GM13976 (cell line): ENCODE data around the gene ELMO2.
"Not testable (repeated sequence)": the region's sequence is repeated elsewhere in the genome, so short reads cannot be mapped to it uniquely, and the experiment has no call there.

Source experiments
- DNase-seq: peaks from one replicate; pipeline ENCODE4 v3.0.0; 2012; ENCODE audit warnings: low spot score
- CTCF ChIP-seq: IDR thresholded peaks from 2 replicates; pipeline ENCODE4 v1.5.1; 2012; ENCODE audit warnings: borderline replicate concordance, mild to moderate bottlenecking; ENCODE audit not compliant: insufficient read depth; ENCODE audit errors: extremely low read depth, missing control alignments, control extremely low read depth
- in situ Hi-C: fragments of 300-500 bp; cut with MboI; formaldehyde crosslinking; loops from one replicate; pipeline ENCODE4 v1.12.0; 2022; ENCODE audit warnings: low sequenced_read_pairs, mixed read lengths, inconsistent platforms; ENCODE audit not compliant: unreplicated experiment

Gene ELMO2

GRCh38 chr20:46398963-46399362 lies 7.5 kb downstream of the ELMO2 start:
- in situ Hi-C loops = no loop called here
- no peak for TF ChIP-seq CTCF
- DNase-seq = no peak

- TF ChIP-seq CTCF = no peak
- no peak for DNase-seq
- in situ Hi-C loops = no loop called here
Observed at GRCh38 chr20:46396052-46396740, 10.2 kb downstream of the ELMO2 start.

- DNase-seq = no peak
- in situ Hi-C loops = no loop called here
- TF ChIP-seq CTCF = no peak
Observed at GRCh38 chr20:46394872-46395760, 11.3 kb downstream of the ELMO2 start.

GRCh38 chr20:46393967-46394366 lies 12.4 kb downstream of the ELMO2 start:
- DNase-seq = no peak
- in situ Hi-C loops = no loop called here
- no peak for TF ChIP-seq CTCF

GRCh38 chr20:46388937-46389336 lies 17.5 kb downstream of the ELMO2 start:
- no peak for DNase-seq
- in situ Hi-C loops = no loop called here
- no peak for TF ChIP-seq CTCF

GRCh38 chr20:46388201-46388836 lies 18.1 kb downstream of the ELMO2 start:
- TF ChIP-seq CTCF = no peak
- no peak for DNase-seq
- in situ Hi-C loops = no loop called here

- DNase-seq, in situ Hi-C loops: not testable (repeated sequence)
Observed at GRCh38 chr20:46387054-46387453, 19.4 kb downstream of the ELMO2 start.
